ENCODE measurements around the gene FBXO45. TPM values are rescaled to one million over a fixed set of nuclear protein-coding genes. Genes with fewer than 3 reads are reported as not detected.
A peak's percentile ranks its signal among the peaks of the same experiment; 100 is the strongest.

Gene FBXO45
- total RNA-seq, 3 donors from 2014 or later = 5.6 to 7.6 (median 7.5) TPM

GRCh38 chr3:196620161-196620604, 51.7 kb downstream of the FBXO45 start:
- Histone ChIP-seq H3K27me3 (no peaks in the 10 kb centered on the region), H3K4me1 (no peaks in the 10 kb centered on the region), H3K27ac (peak overlapping the region in 1 of 2 donors; percentile 54), H3K4me3 (no peak overlapping the region), H3K36me3 (no peaks in the 10 kb centered on the region), H3K9me3 (no peaks in the 10 kb centered on the region)
- intact Hi-C loops (cut with DNase I; ENCODE audit: low total_unique reads) = no loop called here
- peak in 1 of 2 donors; percentile 28 for DNase-seq (ENCODE audit: low spot score in 2 of 2)
- no peak for TF ChIP-seq POLR2AphosphoS5 (IDR thresholded peaks at IDR 0.05)
- TF ChIP-seq CTCF (IDR thresholded peaks at IDR 0.05) = no peak
- TF ChIP-seq POLR2A (IDR thresholded peaks at IDR 0.05) = no peak

DNA sequence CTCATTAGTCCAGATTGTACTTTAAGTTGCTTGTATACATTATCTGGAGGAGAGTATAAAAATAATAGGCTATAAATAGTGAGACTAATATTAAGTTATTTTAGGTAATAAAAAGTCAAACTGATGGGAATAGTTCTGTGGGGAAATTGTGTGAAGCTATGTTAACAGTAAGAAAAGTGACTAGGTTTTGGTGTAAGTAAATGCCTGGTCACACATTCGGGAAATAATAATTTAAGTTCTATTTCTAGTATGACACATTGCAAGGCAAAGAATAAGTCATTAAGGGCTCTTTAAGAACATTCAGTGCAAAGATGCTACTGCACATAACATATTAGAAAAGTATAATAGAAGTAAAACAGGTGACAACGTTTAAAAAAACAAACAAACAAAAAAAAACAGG, 52.2 kb downstream of the FBXO45 start:
- TF ChIP-seq POLR2A (IDR thresholded peaks at IDR 0.05) (no peak), POLR2AphosphoS5 (IDR thresholded peaks at IDR 0.05) (no peak), CTCF (IDR thresholded peaks at IDR 0.05) (no peak)
- intact Hi-C loops (cut with DNase I; ENCODE audit: low total_unique reads) = loop anchor here (1.0 kb wide), 1 partner anchor 11 kb away; no protein-coding TSS in a partner anchor
- no peaks in the 10 kb centered on the region for H3K36me3 ChIP-seq
- H3K27me3 ChIP-seq = no peaks in the 10 kb centered on the region
- peak overlapping the region in 1 of 2 donors; percentile 54 for H3K27ac ChIP-seq
- no peak for DNase-seq (ENCODE audit: low spot score in 2 of 2)
- no peak overlapping the region for H3K4me3 ChIP-seq
- H3K4me1 ChIP-seq = no peaks in the 10 kb centered on the region
- H3K9me3 ChIP-seq = no peaks in the 10 kb centered on the region

DNA sequence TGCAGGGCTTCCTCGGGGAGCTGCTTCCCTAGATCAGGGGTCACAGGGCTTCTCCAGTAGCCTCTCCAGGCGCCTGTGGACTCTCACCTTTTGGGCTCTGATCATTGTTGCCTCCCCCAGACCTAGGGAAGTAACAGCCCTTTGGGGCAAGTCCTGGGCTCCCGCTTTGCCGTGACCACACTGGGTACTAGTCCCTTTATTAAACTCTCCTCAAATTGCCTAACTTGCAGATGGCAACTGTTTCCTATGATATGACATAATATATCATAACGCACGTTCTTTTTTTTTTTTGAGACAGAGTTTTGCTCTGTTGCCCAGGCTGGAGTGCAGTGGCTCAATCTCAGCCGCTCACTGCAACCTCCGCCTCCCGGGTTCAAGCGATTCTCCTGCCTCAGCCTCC, 53.2 kb downstream of the FBXO45 start:
- intact Hi-C loops (cut with DNase I; ENCODE audit: low total_unique reads) = loop anchor here (1.0 kb wide), 1 partner anchor 12 kb away; no protein-coding TSS in a partner anchor
- H3K27ac ChIP-seq = no peak overlapping the region

DNA sequence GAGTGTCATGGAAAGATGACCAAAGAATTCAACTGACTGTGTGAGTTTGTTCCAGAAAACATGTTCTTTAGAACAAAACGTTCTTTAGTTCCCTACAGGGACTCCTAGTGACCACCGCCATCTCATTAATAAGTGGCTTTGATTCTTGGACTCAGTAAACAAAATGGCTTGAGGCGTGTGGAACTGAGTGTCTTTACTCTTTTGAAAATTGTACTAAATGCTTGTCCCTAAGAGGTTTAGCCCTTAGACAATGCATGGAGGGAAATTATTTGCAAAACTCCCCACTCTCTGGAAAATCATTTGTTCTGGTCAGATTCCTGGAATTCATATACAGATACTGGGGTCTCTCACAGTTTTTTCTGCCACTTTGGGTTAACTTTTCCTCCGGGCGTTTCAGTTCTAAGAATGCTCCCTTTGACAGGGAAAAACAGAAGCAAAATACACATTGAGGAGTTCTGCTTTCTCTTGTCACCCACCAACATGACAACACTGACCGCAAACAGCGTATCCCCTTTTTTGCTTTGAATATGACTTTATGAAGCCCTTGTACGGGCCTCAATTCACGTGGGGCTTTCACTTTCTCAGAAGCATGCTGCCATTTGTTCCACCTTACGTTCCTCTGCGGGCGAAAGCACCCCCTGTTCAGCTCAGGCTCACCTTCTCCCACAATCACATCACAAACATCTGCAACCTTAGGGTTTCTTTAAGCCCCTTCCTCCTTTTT, 55.8 kb downstream of the FBXO45 start:
- Histone ChIP-seq H3K36me3 (no peaks in the 10 kb centered on the region), H3K27me3 (no peaks in the 10 kb centered on the region), H3K27ac (peak overlapping the region in 1 of 2 donors; percentile 25), H3K4me3 (no peak overlapping the region), H3K9me3 (no peaks in the 10 kb centered on the region), H3K4me1 (no peaks in the 10 kb centered on the region)
- TF ChIP-seq CTCF (IDR thresholded peaks at IDR 0.05) (no peak), POLR2AphosphoS5 (IDR thresholded peaks at IDR 0.05) (no peak), POLR2A (IDR thresholded peaks at IDR 0.05) (no peak)
- DNase-seq (ENCODE audit: low spot score in 2 of 2) = no peak
- intact Hi-C loops (cut with DNase I; ENCODE audit: low total_unique reads) = no loop called here

More for the DNA sequence above, 53.2 kb downstream of the FBXO45 start:
- Histone ChIP-seq H3K4me1 (no peaks in the 10 kb centered on the region), H3K27me3 (no peaks in the 10 kb centered on the region), H3K9me3 (no peaks in the 10 kb centered on the region), H3K36me3 (no peaks in the 10 kb centered on the region), H3K4me3 (no peak overlapping the region)
- no peak for TF ChIP-seq POLR2AphosphoS5 (IDR thresholded peaks at IDR 0.05)
- no peak for TF ChIP-seq CTCF (IDR thresholded peaks at IDR 0.05)
- no peak for TF ChIP-seq POLR2A (IDR thresholded peaks at IDR 0.05)
- no peak for DNase-seq (ENCODE audit: low spot score in 2 of 2)

DNA sequence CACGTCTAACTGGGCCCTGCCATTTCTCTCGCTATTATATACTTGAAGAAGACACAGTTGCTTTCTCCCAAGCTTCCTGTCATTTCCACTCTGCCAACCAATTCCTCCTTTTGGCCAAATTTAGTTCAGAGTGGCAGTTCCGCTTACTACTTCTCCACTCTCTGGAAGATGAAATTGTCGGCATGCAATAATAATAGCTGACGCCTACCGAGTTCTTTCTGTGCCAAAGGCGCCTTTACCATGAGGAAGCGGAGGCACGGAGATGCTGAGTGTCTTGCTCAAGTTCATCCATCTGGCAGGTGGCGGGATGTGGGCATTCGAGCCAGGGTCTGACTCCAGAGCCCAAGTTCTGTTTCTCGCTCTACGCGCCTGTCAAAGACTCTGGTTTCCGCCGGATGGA, 56.4 kb downstream of the FBXO45 start:
- Histone ChIP-seq H3K27me3 (no peaks in the 10 kb centered on the region), H3K4me3 (no peak overlapping the region), H3K27ac (peak overlapping the region in 1 of 2 donors; percentile 23), H3K9me3 (no peaks in the 10 kb centered on the region), H3K36me3 (no peaks in the 10 kb centered on the region), H3K4me1 (no peaks in the 10 kb centered on the region)
- no peak for DNase-seq (ENCODE audit: low spot score in 2 of 2)
- intact Hi-C loops (cut with DNase I; ENCODE audit: low total_unique reads) = no loop called here
- TF ChIP-seq POLR2A (IDR thresholded peaks at IDR 0.05) = no peak
